ENCODE data around the gene MFF. TPM values are rescaled to one million over a fixed set of nuclear protein-coding genes. Genes with fewer than 3 reads are reported as not detected.
A peak's percentile ranks its signal among the peaks of the same experiment; 100 is the strongest.

MFF gene
- 65.8 TPM for total RNA-seq

GRCh38 chr2:227324995-227325838, at the start of gene MFF:
Gene MFF, plus strand, starts transcription at chr2:227325251. Its CDS starts 5,415 bp downstream, at chr2:227330666.
- Histone ChIP-seq H3K4me1 (ENCODE audit: control insufficient read depth in 3 of 3, insufficient read depth in 3 of 3, low read length in 3 of 3) (peaks cover 3 to 9% (median 8%) of the 10 kb centered on the region in 3 donors), H3K4me3 (ENCODE audit: low read length in 3 of 3) (peak within 1 kb of the TSS; percentile 93 to 95 (median 94)), H3K36me3 (ENCODE audit: control insufficient read depth in 3 of 3, insufficient read depth in 3 of 3, low read length in 3 of 3) (peaks cover 0 to 5% (median 3%) of the 10 kb centered on the region in 3 donors), H3K27me3 (ENCODE audit: control insufficient read depth in 3 of 3, insufficient read depth in 3 of 3, low read length in 3 of 3) (no peaks in the 10 kb centered on the region), H3K9ac (ENCODE audit: low read depth in 1 of 3, low read length in 3 of 3) (peak within 1 kb of the TSS; percentile 95), H3K9me3 (ENCODE audit: control insufficient read depth in 3 of 3, low read length in 3 of 3) (no peaks in the 10 kb centered on the region), H3K27ac (ENCODE audit: low read depth, low read length) (peak within 1 kb of the TSS; percentile 89)

GRCh38 chr2:227280895-227281294, 44.2 kb upstream of the MFF start:
- H3K9me3 ChIP-seq (ENCODE audit: control insufficient read depth in 3 of 3, low read length in 3 of 3): no peaks in the 10 kb centered on the region
- no peak overlapping the region for H3K27ac ChIP-seq (ENCODE audit: low read depth, low read length)
- no peaks in the 10 kb centered on the region for H3K4me1 ChIP-seq (ENCODE audit: control insufficient read depth in 3 of 3, insufficient read depth in 3 of 3, low read length in 3 of 3)
- H3K36me3 ChIP-seq (ENCODE audit: control insufficient read depth in 3 of 3, insufficient read depth in 3 of 3, low read length in 3 of 3): peaks cover 5 to 42% (median 32%) of the 10 kb centered on the region in 3 donors
- no peak overlapping the region for H3K4me3 ChIP-seq (ENCODE audit: low read length in 3 of 3)
- no peak overlapping the region for H3K9ac ChIP-seq (ENCODE audit: low read depth in 1 of 3, low read length in 3 of 3)
- no peaks in the 10 kb centered on the region for H3K27me3 ChIP-seq (ENCODE audit: control insufficient read depth in 3 of 3, insufficient read depth in 3 of 3, low read length in 3 of 3)

GRCh38 chr2:227285741-227286236, 39.3 kb upstream of the MFF start:
- Histone ChIP-seq H3K27me3 (ENCODE audit: control insufficient read depth in 3 of 3, insufficient read depth in 3 of 3, low read length in 3 of 3) (no peaks in the 10 kb centered on the region), H3K4me1 (ENCODE audit: control insufficient read depth in 3 of 3, insufficient read depth in 3 of 3, low read length in 3 of 3) (no peaks in the 10 kb centered on the region), H3K4me3 (ENCODE audit: low read length in 3 of 3) (no peak overlapping the region), H3K9ac (ENCODE audit: low read depth in 1 of 3, low read length in 3 of 3) (no peak overlapping the region), H3K9me3 (ENCODE audit: control insufficient read depth in 3 of 3, low read length in 3 of 3) (no peaks in the 10 kb centered on the region), H3K27ac (ENCODE audit: low read depth, low read length) (no peak overlapping the region), H3K36me3 (ENCODE audit: control insufficient read depth in 3 of 3, insufficient read depth in 3 of 3, low read length in 3 of 3) (peaks cover 10 to 32% (median 28%) of the 10 kb centered on the region in 3 donors)

GRCh38 chr2:227287771-227288170, 37.3 kb upstream of the MFF start:
- H3K9me3 ChIP-seq (ENCODE audit: control insufficient read depth in 3 of 3, low read length in 3 of 3): no peaks in the 10 kb centered on the region
- H3K9ac ChIP-seq (ENCODE audit: low read depth in 1 of 3, low read length in 3 of 3): no peak overlapping the region
- no peak overlapping the region for H3K4me3 ChIP-seq (ENCODE audit: low read length in 3 of 3)
- peaks cover 6 to 20% (median 18%) of the 10 kb centered on the region in 3 donors for H3K36me3 ChIP-seq (ENCODE audit: control insufficient read depth in 3 of 3, insufficient read depth in 3 of 3, low read length in 3 of 3)
- H3K27ac ChIP-seq (ENCODE audit: low read depth, low read length): no peak overlapping the region
- no peaks in the 10 kb centered on the region for H3K27me3 ChIP-seq (ENCODE audit: control insufficient read depth in 3 of 3, insufficient read depth in 3 of 3, low read length in 3 of 3)
- no peaks in the 10 kb centered on the region for H3K4me1 ChIP-seq (ENCODE audit: control insufficient read depth in 3 of 3, insufficient read depth in 3 of 3, low read length in 3 of 3)

- no peak overlapping the region for H3K27ac ChIP-seq (ENCODE audit: low read depth, low read length)
- no peak overlapping the region for H3K4me3 ChIP-seq (ENCODE audit: low read length in 3 of 3)
- no peaks in the 10 kb centered on the region for H3K27me3 ChIP-seq (ENCODE audit: control insufficient read depth in 3 of 3, insufficient read depth in 3 of 3, low read length in 3 of 3)
- no peaks in the 10 kb centered on the region for H3K4me1 ChIP-seq (ENCODE audit: control insufficient read depth in 3 of 3, insufficient read depth in 3 of 3, low read length in 3 of 3)
- no peak overlapping the region for H3K9ac ChIP-seq (ENCODE audit: low read depth in 1 of 3, low read length in 3 of 3)
- peaks cover 6 to 16% (median 13%) of the 10 kb centered on the region in 3 donors for H3K36me3 ChIP-seq (ENCODE audit: control insufficient read depth in 3 of 3, insufficient read depth in 3 of 3, low read length in 3 of 3)
- no peaks in the 10 kb centered on the region for H3K9me3 ChIP-seq (ENCODE audit: control insufficient read depth in 3 of 3, low read length in 3 of 3)
Measured at GRCh38 chr2:227292314-227292713, 32.7 kb upstream of the MFF start.

GRCh38 chr2:227293531-227293930, 31.5 kb upstream of the MFF start:
- no peaks in the 10 kb centered on the region for H3K9me3 ChIP-seq (ENCODE audit: control insufficient read depth in 3 of 3, low read length in 3 of 3)
- no peak overlapping the region for H3K4me3 ChIP-seq (ENCODE audit: low read length in 3 of 3)
- no peaks in the 10 kb centered on the region for H3K27me3 ChIP-seq (ENCODE audit: control insufficient read depth in 3 of 3, insufficient read depth in 3 of 3, low read length in 3 of 3)
- no peak overlapping the region for H3K9ac ChIP-seq (ENCODE audit: low read depth in 1 of 3, low read length in 3 of 3)
- H3K27ac ChIP-seq (ENCODE audit: low read depth, low read length): no peak overlapping the region
- peaks cover 6 to 21% (median 13%) of the 10 kb centered on the region in 3 donors for H3K36me3 ChIP-seq (ENCODE audit: control insufficient read depth in 3 of 3, insufficient read depth in 3 of 3, low read length in 3 of 3)
- H3K4me1 ChIP-seq (ENCODE audit: control insufficient read depth in 3 of 3, insufficient read depth in 3 of 3, low read length in 3 of 3): no peaks in the 10 kb centered on the region

GRCh38 chr2:227295806-227296205, 29.2 kb upstream of the MFF start:
- peaks cover 0 to 10% (median 7%) of the 10 kb centered on the region in 3 donors for H3K36me3 ChIP-seq (ENCODE audit: control insufficient read depth in 3 of 3, insufficient read depth in 3 of 3, low read length in 3 of 3)
- H3K9ac ChIP-seq (ENCODE audit: low read depth in 1 of 3, low read length in 3 of 3): no peak overlapping the region
- H3K27ac ChIP-seq (ENCODE audit: low read depth, low read length): no peak overlapping the region
- H3K4me1 ChIP-seq (ENCODE audit: control insufficient read depth in 3 of 3, insufficient read depth in 3 of 3, low read length in 3 of 3): no peaks in the 10 kb centered on the region
- no peaks in the 10 kb centered on the region for H3K27me3 ChIP-seq (ENCODE audit: control insufficient read depth in 3 of 3, insufficient read depth in 3 of 3, low read length in 3 of 3)
- H3K9me3 ChIP-seq (ENCODE audit: control insufficient read depth in 3 of 3, low read length in 3 of 3): no peaks in the 10 kb centered on the region
- H3K4me3 ChIP-seq (ENCODE audit: low read length in 3 of 3): no peak overlapping the region

- H3K27ac ChIP-seq (ENCODE audit: low read depth, low read length): no peak overlapping the region
- H3K36me3 ChIP-seq (ENCODE audit: control insufficient read depth in 3 of 3, insufficient read depth in 3 of 3, low read length in 3 of 3): peaks cover 0 to 10% (median 7%) of the 10 kb centered on the region in 3 donors
- H3K4me3 ChIP-seq (ENCODE audit: low read length in 3 of 3): no peak overlapping the region
- H3K9me3 ChIP-seq (ENCODE audit: control insufficient read depth in 3 of 3, low read length in 3 of 3): no peaks in the 10 kb centered on the region
- H3K9ac ChIP-seq (ENCODE audit: low read depth in 1 of 3, low read length in 3 of 3): no peak overlapping the region
- no peaks in the 10 kb centered on the region for H3K27me3 ChIP-seq (ENCODE audit: control insufficient read depth in 3 of 3, insufficient read depth in 3 of 3, low read length in 3 of 3)
- peaks cover 0 to 2% (median 1%) of the 10 kb centered on the region in 3 donors for H3K4me1 ChIP-seq (ENCODE audit: control insufficient read depth in 3 of 3, insufficient read depth in 3 of 3, low read length in 3 of 3)
Measured at GRCh38 chr2:227296671-227297405, 28.2 kb upstream of the MFF start.

GRCh38 chr2:227301523-227301922, 23.5 kb upstream of the MFF start:
- peaks cover 0 to 22% (median 11%) of the 10 kb centered on the region in 3 donors for H3K36me3 ChIP-seq (ENCODE audit: control insufficient read depth in 3 of 3, insufficient read depth in 3 of 3, low read length in 3 of 3)

More at GRCh38 chr2:227301523-227301922, 23.5 kb upstream of the MFF start:
- Histone ChIP-seq H3K27me3 (ENCODE audit: control insufficient read depth in 3 of 3, insufficient read depth in 3 of 3, low read length in 3 of 3) (no peaks in the 10 kb centered on the region), H3K4me1 (ENCODE audit: control insufficient read depth in 3 of 3, insufficient read depth in 3 of 3, low read length in 3 of 3) (peaks cover 0 to 4% (median 3%) of the 10 kb centered on the region in 3 donors), H3K9ac (ENCODE audit: low read depth in 1 of 3, low read length in 3 of 3) (no peak overlapping the region), H3K9me3 (ENCODE audit: control insufficient read depth in 3 of 3, low read length in 3 of 3) (no peaks in the 10 kb centered on the region), H3K27ac (ENCODE audit: low read depth, low read length) (no peak overlapping the region), H3K4me3 (ENCODE audit: low read length in 3 of 3) (no peak overlapping the region)

Measured in skeletal muscle tissue (tissue), 4 donors.